Osteoblast (primary cell): Measurements from ENCODE around the gene SURF1. TPM values are rescaled to one million over a fixed set of nuclear protein-coding genes. Genes with fewer than 3 reads are reported as not detected.
A peak's percentile ranks its signal among the peaks of the same experiment; 100 is the strongest.

Experiments used
- DNase-seq: peaks from one replicate; pipeline ENCODE4 v3.0.0; 2011; ENCODE audit warnings: low spot score, mixed read lengths; ENCODE audit not compliant: insufficient read length; ENCODE audit errors: missing footprints
- H2AFZ ChIP-seq: 2 replicates; pipeline ENCODE4 v1.6.0; 2011; ENCODE audit warnings: mild to moderate bottlenecking, low read length
- H3K27ac ChIP-seq: 2 replicates; pipeline ENCODE4 v1.5.1; 2011; ENCODE audit warnings: mild to moderate bottlenecking, low read depth, low read length, moderate library complexity
- H3K27me3 ChIP-seq: 2 replicates; pipeline ENCODE4 v1.6.0; 2012; ENCODE audit warnings: mild to moderate bottlenecking, control low read depth, inconsistent platforms, low read length, moderate library complexity; ENCODE audit not compliant: insufficient read depth
- H3K36me3 ChIP-seq: 2 replicates; pipeline ENCODE4 v1.5.1; 2011; ENCODE audit warnings: mild to moderate bottlenecking, low read length, control low read depth, moderate library complexity; ENCODE audit not compliant: insufficient read depth
- H3K4me1 ChIP-seq: 2 replicates; pipeline ENCODE4 v1.5.1; 2011; ENCODE audit warnings: mild to moderate bottlenecking, low read length, control low read depth, moderate library complexity; ENCODE audit not compliant: insufficient read depth
- H3K4me2 ChIP-seq: 2 replicates; pipeline ENCODE4 v1.6.0; 2011; ENCODE audit warnings: mild to moderate bottlenecking, low read length; ENCODE audit not compliant: insufficient read depth
- H3K4me3 ChIP-seq: fragments of 200-600 bp; sonication (generic); 3 replicates; pipeline ENCODE4 v1.5.1; 2012; ENCODE audit warnings: mild to moderate bottlenecking, low read length, inconsistent platforms; ENCODE audit not compliant: insufficient read depth
- H3K79me2 ChIP-seq: 2 replicates; pipeline ENCODE4 v1.6.0; 2012; ENCODE audit warnings: mild to moderate bottlenecking, low read length, control low read depth, inconsistent platforms; ENCODE audit not compliant: insufficient read depth
- H3K9me3 ChIP-seq: 2 replicates; pipeline ENCODE4 v1.5.1; 2011; ENCODE audit warnings: low read depth, low read length, control low read depth
- H4K20me1 ChIP-seq: 2 replicates; pipeline ENCODE4 v1.6.0; 2012; ENCODE audit warnings: mild to moderate bottlenecking, low read length, control low read depth; ENCODE audit not compliant: insufficient read depth
- CTCF ChIP-seq: IDR thresholded peaks from 2 replicates; pipeline ENCODE4 v1.5.1; 2011; ENCODE audit warnings: mild to moderate bottlenecking, low read depth, low read length, moderate library complexity; ENCODE audit errors: extremely low read depth
- total RNA-seq: library from RNA; depleted of rRNA; stranded (reverse); fragments of >200 nt; gene quantifications from 2 replicates; pipeline ENCODE4 v1.2.3, GENCODE V29; 2012

Gene SURF1
- total RNA-seq, 1 donor: 21.0 TPM

GRCh38 chr9:133351526-133351907, 4.8 kb downstream of the SURF1 start:
- DNase-seq: peak; percentile 95
- Histone ChIP-seq H2AFZ (no peak overlapping the region), H3K9me3 (no peaks in the 10 kb centered on the region), H3K79me2 (peaks cover 52% of the 10 kb centered on the region), H3K36me3 (peaks cover 53% of the 10 kb centered on the region), H3K27me3 (no peaks in the 10 kb centered on the region), H3K4me2 (peak overlapping the region; percentile 29), H4K20me1 (peaks cover 40% of the 10 kb centered on the region), H3K27ac (peak overlapping the region; percentile 73), H3K4me1 (peaks cover 46% of the 10 kb centered on the region), H3K4me3 (no peak overlapping the region)
- no peak for TF ChIP-seq CTCF

- Histone ChIP-seq H2AFZ (no peak overlapping the region), H3K9me3 (no peaks in the 10 kb centered on the region), H3K36me3 (peaks cover 63% of the 10 kb centered on the region), H3K4me1 (peaks cover 42% of the 10 kb centered on the region), H4K20me1 (peaks cover 52% of the 10 kb centered on the region), H3K27ac (peak overlapping the region; percentile 86), H3K79me2 (peaks cover 57% of the 10 kb centered on the region), H3K4me2 (peak overlapping the region; percentile 100), H3K27me3 (no peaks in the 10 kb centered on the region), H3K4me3 (peak overlapping the region; percentile 100)
- no peak for TF ChIP-seq CTCF
- peak; percentile 77 for DNase-seq
Observed at GRCh38 chr9:133349965-133350616, 6.2 kb downstream of the SURF1 start.

GRCh38 chr9:133348718-133349573, 7.3 kb downstream of the SURF1 start:
- Histone ChIP-seq H3K9me3 (no peaks in the 10 kb centered on the region), H3K4me1 (peaks cover 39% of the 10 kb centered on the region), H3K27ac (peak overlapping the region; percentile 86), H3K27me3 (no peaks in the 10 kb centered on the region), H3K4me3 (peak overlapping the region; percentile 100), H3K36me3 (peaks cover 73% of the 10 kb centered on the region), H2AFZ (no peak overlapping the region), H4K20me1 (peaks cover 52% of the 10 kb centered on the region), H3K79me2 (peaks cover 51% of the 10 kb centered on the region), H3K4me2 (peak overlapping the region; percentile 100)
- TF ChIP-seq CTCF: no peak
- DNase-seq: peak; percentile 79

GRCh38 chr9:133347985-133348717, 8.1 kb downstream of the SURF1 start, which contains the start of the genes MED22 and RPL7A:
Gene MED22, minus strand, starts transcription at chr9:133348131. Its CDS starts 1,469 bp downstream, at chr9:133346662.
Gene RPL7A, plus strand, starts transcription at chr9:133348218. Its CDS starts 26 bp downstream, at chr9:133348244.
- Histone ChIP-seq H2AFZ (peak within 1 kb of the TSS; percentile 86), H3K79me2 (peaks cover 51% of the 10 kb centered on the region), H3K4me1 (peaks cover 39% of the 10 kb centered on the region), H3K36me3 (peaks cover 73% of the 10 kb centered on the region), H3K4me2 (peak within 1 kb of the TSS; percentile 100), H3K9me3 (no peaks in the 10 kb centered on the region), H4K20me1 (peaks cover 52% of the 10 kb centered on the region), H3K27me3 (no peaks in the 10 kb centered on the region), H3K4me3 (peak within 1 kb of the TSS; percentile 100), H3K27ac (peak within 1 kb of the TSS; percentile 86)
- DNase-seq: peak; percentile 98
- no peak for TF ChIP-seq CTCF
